OCI-LY7 (cell line): ENCODE results near the gene EIF4G3.

Source experiments
- EZH2phosphoT487 ChIP-seq: fragments of 200-600 bp; sonication (generic); IDR thresholded peaks from 2 replicates; pipeline ENCODE4 v1.6.1; 2018; ENCODE audit warnings: low read depth, borderline replicate concordance, mild to moderate bottlenecking, mixed run types, antibody characterized with exemption, low read length, moderate library complexity, mixed read lengths
- TF ChIP-seq, protein P1 (sequence below): fragments of 200-600 bp; sonication (generic); conservative IDR thresholded peaks from 2 replicates; pipeline ENCODE4 v1.5.1; 2014; ENCODE audit warnings: mild to moderate bottlenecking, antibody characterized with exemption, low read length, moderate library complexity, mixed read lengths

GRCh38 chr1:21021311-21021710 lies 155.4 kb downstream of the EIF4G3 start:
- TF ChIP-seq, protein P1, sequence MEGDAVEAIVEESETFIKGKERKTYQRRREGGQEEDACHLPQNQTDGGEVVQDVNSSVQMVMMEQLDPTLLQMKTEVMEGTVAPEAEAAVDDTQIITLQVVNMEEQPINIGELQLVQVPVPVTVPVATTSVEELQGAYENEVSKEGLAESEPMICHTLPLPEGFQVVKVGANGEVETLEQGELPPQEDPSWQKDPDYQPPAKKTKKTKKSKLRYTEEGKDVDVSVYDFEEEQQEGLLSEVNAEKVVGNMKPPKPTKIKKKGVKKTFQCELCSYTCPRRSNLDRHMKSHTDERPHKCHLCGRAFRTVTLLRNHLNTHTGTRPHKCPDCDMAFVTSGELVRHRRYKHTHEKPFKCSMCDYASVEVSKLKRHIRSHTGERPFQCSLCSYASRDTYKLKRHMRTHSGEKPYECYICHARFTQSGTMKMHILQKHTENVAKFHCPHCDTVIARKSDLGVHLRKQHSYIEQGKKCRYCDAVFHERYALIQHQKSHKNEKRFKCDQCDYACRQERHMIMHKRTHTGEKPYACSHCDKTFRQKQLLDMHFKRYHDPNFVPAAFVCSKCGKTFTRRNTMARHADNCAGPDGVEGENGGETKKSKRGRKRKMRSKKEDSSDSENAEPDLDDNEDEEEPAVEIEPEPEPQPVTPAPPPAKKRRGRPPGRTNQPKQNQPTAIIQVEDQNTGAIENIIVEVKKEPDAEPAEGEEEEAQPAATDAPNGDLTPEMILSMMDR, result no peak
- no peak for TF ChIP-seq EZH2phosphoT487
